Body of pancreas (tissue), 4 donors: Measurements from ENCODE around the gene HCST. TPM values are rescaled to one million over a fixed set of nuclear protein-coding genes. Genes with fewer than 3 reads are reported as not detected.

Experiments used
- ATAC-seq: fragments of 150-250 bp; one replicate; pipeline ENCODE4 v1.9.1; 2016
- DNase-seq, 4 donors: peaks; one replicate each; pipeline ENCODE4 v3.0.0-alpha.2; 2019
- H3K27ac ChIP-seq, 4 donors: fragments of 200-600 bp; sonication (generic); 1 replicate in 3 of 4; 2 replicates in 1 of 4; pipeline versions ENCODE4 v1.5.1 to v1.6.1; 2016 to 2019; ENCODE audit warnings: mild to moderate bottlenecking in 1 of 4, mixed read lengths in 1 of 4, moderate library complexity in 1 of 4
- H3K27me3 ChIP-seq, 2 donors: fragments of 200-600 bp; sonication (generic); one replicate each; pipeline ENCODE4 v1.6.0; 2016; ENCODE audit warnings: mild to moderate bottlenecking in 1 of 2
- H3K36me3 ChIP-seq, 2 donors: fragments of 200-600 bp; sonication (generic); replicated peaks in 1 of 2; 2 replicates each; pipeline ENCODE4 v1.5.1; 2016; ENCODE audit warnings: low read depth in 2 of 2; ENCODE audit not compliant: insufficient read depth in 1 of 2
- H3K4me1 ChIP-seq: fragments of 200-600 bp; sonication (generic); one replicate; pipeline ENCODE4 v1.6.0; 2016
- H3K4me3 ChIP-seq, 2 donors: fragments of 200-600 bp; sonication (generic); 1 replicate in 1 of 2; 2 replicates in 1 of 2; pipeline ENCODE4 v1.5.1; 2016 to 2019
- H3K9me3 ChIP-seq, 3 donors: fragments of 200-600 bp; sonication (generic); 1 replicate in 2 of 3; 2 replicates in 1 of 3; pipeline ENCODE4 v1.5.1; 2016
- POLR2A ChIP-seq, 3 donors: fragments of 450-650 bp; IDR thresholded peaks; one replicate each; pipeline ENCODE4 v1.6.1; 2016; ENCODE audit warnings: antibody characterized with exemption in 3 of 3, mild to moderate bottlenecking in 2 of 3
- WGBS, 2 donors: methylation state at CpG; one replicate each; pipeline ENCODE4 v1.1.5; 2017; 5-methylcytosine and 5-hydroxymethylcytosine counted together
- intact Hi-C: fragments of 100-400 bp; cut with DNase I; formaldehyde crosslinking; loops from one replicate; pipeline ENCODE4 v1.15.1; 2023
- total RNA-seq, 2 donors: library from RNA; depleted of rRNA; stranded (reverse); fragments of >200 nt; gene quantifications; one replicate each; pipeline ENCODE4 v1.1.0, GENCODE V29; 2016
- TF ChIP-seq, protein P1 (sequence below), 7 experiments: fragments of 450-650 bp in 4 of 7; fragments of 200-600 bp in 3 of 7; sonication (generic) in 3 of 7; IDR thresholded peaks; one replicate each; pipeline ENCODE4 v1.5.1; 2016 to 2019; ENCODE audit warnings: antibody characterized with exemption in 7 of 7

Gene HCST
- total RNA-seq, 2 donors from 2014 or later = 5.2 TPM; not detected in 1

DNA sequence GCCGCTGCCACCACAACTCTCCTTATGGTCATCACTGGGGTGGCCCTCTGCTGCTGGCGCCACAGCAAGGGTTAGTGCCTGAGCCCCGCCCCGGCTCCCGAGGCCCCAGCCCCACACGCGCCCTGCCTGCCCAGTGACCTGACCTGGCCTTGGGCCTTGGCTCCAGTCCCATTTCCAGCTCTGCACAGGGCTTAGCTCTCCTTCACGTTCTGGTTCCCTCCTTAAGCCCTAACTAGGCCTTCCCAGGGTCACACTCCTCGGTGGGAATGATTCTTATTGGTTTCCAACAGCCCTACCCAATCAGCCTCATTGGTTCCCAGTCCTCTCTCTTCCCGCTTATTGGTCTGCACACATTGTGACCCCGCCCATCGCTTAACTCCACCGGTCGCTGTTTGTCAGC, 39.8 kb upstream of the HCST start:
- no peak for TF ChIP-seq POLR2A (IDR thresholded peaks at IDR 0.05)
- TF ChIP-seq, protein P1, sequence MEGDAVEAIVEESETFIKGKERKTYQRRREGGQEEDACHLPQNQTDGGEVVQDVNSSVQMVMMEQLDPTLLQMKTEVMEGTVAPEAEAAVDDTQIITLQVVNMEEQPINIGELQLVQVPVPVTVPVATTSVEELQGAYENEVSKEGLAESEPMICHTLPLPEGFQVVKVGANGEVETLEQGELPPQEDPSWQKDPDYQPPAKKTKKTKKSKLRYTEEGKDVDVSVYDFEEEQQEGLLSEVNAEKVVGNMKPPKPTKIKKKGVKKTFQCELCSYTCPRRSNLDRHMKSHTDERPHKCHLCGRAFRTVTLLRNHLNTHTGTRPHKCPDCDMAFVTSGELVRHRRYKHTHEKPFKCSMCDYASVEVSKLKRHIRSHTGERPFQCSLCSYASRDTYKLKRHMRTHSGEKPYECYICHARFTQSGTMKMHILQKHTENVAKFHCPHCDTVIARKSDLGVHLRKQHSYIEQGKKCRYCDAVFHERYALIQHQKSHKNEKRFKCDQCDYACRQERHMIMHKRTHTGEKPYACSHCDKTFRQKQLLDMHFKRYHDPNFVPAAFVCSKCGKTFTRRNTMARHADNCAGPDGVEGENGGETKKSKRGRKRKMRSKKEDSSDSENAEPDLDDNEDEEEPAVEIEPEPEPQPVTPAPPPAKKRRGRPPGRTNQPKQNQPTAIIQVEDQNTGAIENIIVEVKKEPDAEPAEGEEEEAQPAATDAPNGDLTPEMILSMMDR (IDR thresholded peaks at IDR 0.05) = no peak
- peak; percentile 31 for ATAC-seq
- intact Hi-C loops = no loop called here
- H3K27me3 ChIP-seq = no peaks in the 10 kb centered on the region
- H3K9me3 ChIP-seq = no peaks in the 10 kb centered on the region
- peaks cover 35% of the 10 kb centered on the region for H3K4me1 ChIP-seq
- WGBS, 2 donors = 64 to 67% methylated on average over 11 to 14 of the region's 14 CpGs
- H3K27ac ChIP-seq = peak overlapping the region in 1 of 4 donors; percentile 34
- H3K4me3 ChIP-seq = no peak overlapping the region
- peaks cover 0 to 5% of the 10 kb centered on the region in 2 donors for H3K36me3 ChIP-seq
- DNase-seq = peak in 3 of 4 donors; percentile 34 to 63 (median 50)

DNA sequence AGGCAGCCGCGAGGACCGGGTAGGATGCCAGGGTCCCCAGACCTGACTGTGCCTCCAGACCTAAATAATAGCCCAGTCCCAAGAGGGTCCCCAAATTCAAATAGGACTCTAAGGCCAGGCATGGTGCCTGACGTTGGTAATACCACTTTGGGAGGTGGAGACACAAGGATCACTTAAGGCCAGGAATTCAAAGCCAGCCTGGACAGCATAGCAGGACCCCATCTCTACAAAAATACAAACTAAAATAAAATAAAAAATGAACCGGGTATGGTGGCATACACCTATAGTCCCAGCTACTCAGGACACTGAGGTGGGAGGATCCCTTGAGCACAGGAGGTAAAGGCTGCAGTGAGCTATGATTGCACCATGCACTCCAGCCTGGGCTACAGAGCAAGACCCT, 39.3 kb upstream of the HCST start:
- H3K4me1 ChIP-seq = peaks cover 37% of the 10 kb centered on the region
- intact Hi-C loops = no loop called here
- H3K4me3 ChIP-seq = no peak overlapping the region
- no peaks in the 10 kb centered on the region for H3K9me3 ChIP-seq
- no peak for TF ChIP-seq POLR2A (IDR thresholded peaks at IDR 0.05)
- TF ChIP-seq, protein P1 (IDR thresholded peaks at IDR 0.05) = no peak
- DNase-seq (no peak), ATAC-seq (no peak)
- 85 to 88% methylated on average over 5 of the region's 5 CpGs for WGBS, 2 donors
- no peak overlapping the region for H3K27ac ChIP-seq
- H3K36me3 ChIP-seq = peaks cover 0 to 5% of the 10 kb centered on the region in 2 donors
- H3K27me3 ChIP-seq = no peaks in the 10 kb centered on the region

DNA sequence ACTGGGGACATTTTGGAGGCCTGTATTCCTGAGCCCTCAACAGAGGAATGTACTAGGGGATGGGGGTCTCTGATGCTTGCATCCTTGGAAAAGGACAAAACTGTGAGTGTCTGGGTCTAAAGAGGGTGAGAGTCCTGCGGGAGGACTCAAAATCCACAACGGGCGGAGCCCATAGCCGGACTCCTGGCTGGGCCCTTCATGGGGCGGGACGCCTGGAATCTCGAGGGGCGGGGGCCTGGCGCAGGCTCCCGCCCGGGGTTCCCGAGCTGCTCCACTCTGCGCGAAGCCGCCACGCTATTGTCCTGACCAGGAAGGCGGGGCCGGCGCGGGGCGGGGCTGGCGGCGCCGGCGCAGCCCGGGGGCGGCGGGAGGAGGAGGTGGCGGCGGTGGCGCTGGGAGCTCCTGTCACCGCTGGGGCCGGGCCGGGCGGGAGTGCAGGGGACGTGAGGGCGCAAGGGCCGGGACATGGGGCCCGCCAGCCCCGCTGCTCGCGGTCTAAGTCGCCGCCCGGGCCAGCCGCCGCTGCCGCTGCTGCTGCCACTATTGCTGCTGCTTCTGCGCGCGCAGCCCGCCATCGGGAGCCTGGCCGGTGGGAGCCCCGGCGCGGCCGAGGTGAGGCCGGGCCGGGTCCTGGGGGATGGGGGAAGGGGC, 34.0 kb upstream of the HCST start, which contains the start of gene APLP1:
Gene APLP1 (plus strand): TSS at position 403 of the 651 bp plus-strand sequence. CDS start 63 bp downstream, at position 466.
- H3K4me1 ChIP-seq = peaks cover 26% of the 10 kb centered on the region
- ATAC-seq (peak; percentile 92), DNase-seq (peak; percentile 90 to 93 (median 90))
- WGBS, 2 donors = 2% methylated on average over 48 of the region's 60 CpGs; no CpG with 5 or more reads in 1 of the 2 donors
- H3K4me3 ChIP-seq = peak within 1 kb of the TSS; percentile 56 to 74
- TF ChIP-seq, protein P1 (IDR thresholded peaks at IDR 0.05) = peak in 1 of 7 experiments; percentile 16
- TF ChIP-seq POLR2A (IDR thresholded peaks at IDR 0.05) = peak; percentile 15 to 63 (median 37)
- no peaks in the 10 kb centered on the region for H3K9me3 ChIP-seq
- H3K27me3 ChIP-seq = no peaks in the 10 kb centered on the region
- intact Hi-C loops = no loop called here
- H3K36me3 ChIP-seq = peaks cover 0 to 5% of the 10 kb centered on the region in 2 donors
- H3K27ac ChIP-seq = peak within 1 kb of the TSS; percentile 50 to 80 (median 68)

DNA sequence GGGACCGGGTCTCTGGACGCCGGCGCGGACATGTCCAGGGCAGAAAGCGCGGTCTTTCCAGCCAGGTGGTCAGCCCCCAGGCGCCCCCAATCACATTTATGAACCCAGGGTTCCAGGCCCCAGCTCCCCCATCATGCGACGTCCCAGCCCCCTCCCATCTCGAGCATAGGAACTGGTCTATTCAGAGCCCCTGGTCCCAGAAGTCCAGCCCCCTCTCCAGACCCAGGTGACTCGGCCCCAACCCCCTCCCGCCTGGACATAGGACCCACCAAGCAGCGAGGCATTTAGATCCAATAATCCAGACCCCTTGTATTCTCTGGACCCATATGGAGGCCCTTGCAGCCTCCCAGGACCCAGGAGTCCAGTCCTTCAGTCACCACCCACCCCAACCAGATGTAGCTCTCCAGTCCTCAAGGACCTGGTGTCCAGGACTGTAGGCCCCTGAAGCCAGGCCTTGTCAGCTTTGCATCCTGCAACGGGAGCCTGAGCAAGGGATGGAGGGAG, 33.5 kb upstream of the HCST start:
- intact Hi-C loops = no loop called here
- Histone ChIP-seq H3K27ac (peak overlapping the region in 3 of 4 donors; percentile 67 to 80 (median 69)), H3K9me3 (no peaks in the 10 kb centered on the region), H3K4me1 (peaks cover 26% of the 10 kb centered on the region), H3K27me3 (no peaks in the 10 kb centered on the region), H3K36me3 (peaks cover 0 to 5% of the 10 kb centered on the region in 2 donors), H3K4me3 (peak overlapping the region; percentile 56 to 74)
- 0% methylated on average over 15 of the region's 15 CpGs; no CpG with 5 or more reads in 1 of the 2 donors for WGBS, 2 donors
- DNase-seq = no peak
- peak; percentile 23 for ATAC-seq
- no peak for TF ChIP-seq POLR2A (IDR thresholded peaks at IDR 0.05)
- TF ChIP-seq, protein P1 (IDR thresholded peaks at IDR 0.05) = no peak
